ENCODE measurements around the gene CRHR2. TPM values are rescaled to one million over a fixed set of nuclear protein-coding genes. Genes with fewer than 3 reads are reported as not detected.

CRHR2 gene
- total RNA-seq, 2 experiments from 2014 or later: not detected

DNA sequence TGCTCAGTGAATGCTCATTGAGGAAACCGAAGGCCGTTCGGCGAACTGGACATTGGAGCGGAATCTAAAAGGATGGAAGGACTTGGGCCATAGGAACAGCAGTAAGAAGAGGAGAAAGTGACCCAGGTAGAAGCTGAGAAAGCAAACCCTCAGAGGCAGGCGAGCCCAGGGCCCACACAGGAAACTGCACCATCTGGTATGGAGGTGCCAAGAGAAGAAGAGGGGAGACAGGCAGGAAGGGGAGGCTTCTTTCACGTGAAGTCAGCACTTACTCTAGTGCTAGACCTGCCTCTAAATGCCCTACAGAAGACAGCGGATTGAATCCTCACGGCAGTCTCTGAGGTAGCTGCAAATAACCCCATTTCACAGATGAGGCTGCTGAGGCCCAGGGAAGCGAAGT is 10.2 kb upstream of the CRHR2 start:
- TF ChIP-seq, protein P1, sequence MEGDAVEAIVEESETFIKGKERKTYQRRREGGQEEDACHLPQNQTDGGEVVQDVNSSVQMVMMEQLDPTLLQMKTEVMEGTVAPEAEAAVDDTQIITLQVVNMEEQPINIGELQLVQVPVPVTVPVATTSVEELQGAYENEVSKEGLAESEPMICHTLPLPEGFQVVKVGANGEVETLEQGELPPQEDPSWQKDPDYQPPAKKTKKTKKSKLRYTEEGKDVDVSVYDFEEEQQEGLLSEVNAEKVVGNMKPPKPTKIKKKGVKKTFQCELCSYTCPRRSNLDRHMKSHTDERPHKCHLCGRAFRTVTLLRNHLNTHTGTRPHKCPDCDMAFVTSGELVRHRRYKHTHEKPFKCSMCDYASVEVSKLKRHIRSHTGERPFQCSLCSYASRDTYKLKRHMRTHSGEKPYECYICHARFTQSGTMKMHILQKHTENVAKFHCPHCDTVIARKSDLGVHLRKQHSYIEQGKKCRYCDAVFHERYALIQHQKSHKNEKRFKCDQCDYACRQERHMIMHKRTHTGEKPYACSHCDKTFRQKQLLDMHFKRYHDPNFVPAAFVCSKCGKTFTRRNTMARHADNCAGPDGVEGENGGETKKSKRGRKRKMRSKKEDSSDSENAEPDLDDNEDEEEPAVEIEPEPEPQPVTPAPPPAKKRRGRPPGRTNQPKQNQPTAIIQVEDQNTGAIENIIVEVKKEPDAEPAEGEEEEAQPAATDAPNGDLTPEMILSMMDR (IDR thresholded peaks at IDR 0.05): no peak
- Mint-ChIP-seq H3K27ac (no peak overlapping the region), H3K36me3 (ENCODE audit: low read depth) (no peaks in the 10 kb centered on the region), H3K27me3 (peaks cover 5% of the 10 kb centered on the region), H3K9me3 (no peaks in the 10 kb centered on the region), H3K4me3 (no peak overlapping the region), H3K4me1 (ENCODE audit: low read depth) (peaks cover 5% of the 10 kb centered on the region)
- H3K27me3 ChIP-seq (ENCODE audit: control insufficient read depth in 1 of 2, insufficient read depth in 2 of 2, low read length in 2 of 2): no peaks in the 10 kb centered on the region
- H3K36me3 ChIP-seq (ENCODE audit: insufficient read depth, low read length): no peaks in the 10 kb centered on the region
- CTCF ChIA-PET: no interaction called here
- no peaks in the 10 kb centered on the region for H3K9me3 ChIP-seq (ENCODE audit: control insufficient read depth in 1 of 2, insufficient read depth in 1 of 2, low read length in 2 of 2)
- peaks cover 8% of the 10 kb centered on the region for H3K4me1 ChIP-seq (ENCODE audit: insufficient read depth, low read length)
- no peak overlapping the region for H3K27ac ChIP-seq (ENCODE audit: low read depth in 1 of 2, low read length in 2 of 2)
- intact Hi-C loops (cut with DNase I, micrococcal nuclease): no loop called here
- no peak overlapping the region for H3K4me3 ChIP-seq (ENCODE audit: low read length)
- ATAC-seq (ENCODE audit: poor library complexity): no peak
- POLR2A ChIA-PET: no interaction called here
- no peak for DNase-seq

DNA sequence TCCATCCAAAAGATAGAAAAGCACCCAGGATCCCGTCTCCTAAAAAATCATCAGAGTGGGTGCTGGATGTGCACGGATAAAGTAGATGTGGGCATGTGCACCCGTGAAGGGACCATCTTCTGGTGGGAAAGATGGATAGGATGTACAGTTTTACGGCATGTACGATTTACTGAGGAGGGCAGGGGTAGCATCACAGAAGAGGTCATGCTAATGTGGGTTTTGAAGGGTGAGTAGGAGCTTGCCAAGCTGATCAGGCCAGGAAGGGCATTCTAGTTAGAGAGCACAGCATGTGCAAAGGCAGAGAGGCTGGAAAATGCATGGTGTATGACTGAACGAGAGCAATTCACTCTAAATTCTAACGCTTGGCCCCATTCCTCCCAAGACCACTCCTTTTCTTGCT is 7.8 kb upstream of the CRHR2 start:
- ChIA-PET POLR2A (no interaction called here), CTCF (no interaction called here)
- Mint-ChIP-seq H3K36me3 (ENCODE audit: low read depth) (no peaks in the 10 kb centered on the region), H3K9me3 (no peaks in the 10 kb centered on the region), H3K4me1 (ENCODE audit: low read depth) (peaks cover 5% of the 10 kb centered on the region), H3K4me3 (no peak overlapping the region), H3K27me3 (peaks cover 12% of the 10 kb centered on the region), H3K27ac (no peak overlapping the region)
- H3K27ac ChIP-seq (ENCODE audit: low read depth in 1 of 2, low read length in 2 of 2): no peak overlapping the region
- H3K4me3 ChIP-seq (ENCODE audit: low read length): no peak overlapping the region
- DNase-seq (no peak), ATAC-seq (ENCODE audit: poor library complexity) (no peak)
- H3K4me1 ChIP-seq (ENCODE audit: insufficient read depth, low read length): peaks cover 4% of the 10 kb centered on the region
- intact Hi-C loops (cut with DNase I, micrococcal nuclease): no loop called here
- TF ChIP-seq, protein P1 (IDR thresholded peaks at IDR 0.05): no peak
- H3K27me3 ChIP-seq (ENCODE audit: control insufficient read depth in 1 of 2, insufficient read depth in 2 of 2, low read length in 2 of 2): peaks cover 0 to 4% of the 10 kb centered on the region in 2 experiments
- H3K36me3 ChIP-seq (ENCODE audit: insufficient read depth, low read length): no peaks in the 10 kb centered on the region
- no peaks in the 10 kb centered on the region for H3K9me3 ChIP-seq (ENCODE audit: control insufficient read depth in 1 of 2, insufficient read depth in 1 of 2, low read length in 2 of 2)

DNA sequence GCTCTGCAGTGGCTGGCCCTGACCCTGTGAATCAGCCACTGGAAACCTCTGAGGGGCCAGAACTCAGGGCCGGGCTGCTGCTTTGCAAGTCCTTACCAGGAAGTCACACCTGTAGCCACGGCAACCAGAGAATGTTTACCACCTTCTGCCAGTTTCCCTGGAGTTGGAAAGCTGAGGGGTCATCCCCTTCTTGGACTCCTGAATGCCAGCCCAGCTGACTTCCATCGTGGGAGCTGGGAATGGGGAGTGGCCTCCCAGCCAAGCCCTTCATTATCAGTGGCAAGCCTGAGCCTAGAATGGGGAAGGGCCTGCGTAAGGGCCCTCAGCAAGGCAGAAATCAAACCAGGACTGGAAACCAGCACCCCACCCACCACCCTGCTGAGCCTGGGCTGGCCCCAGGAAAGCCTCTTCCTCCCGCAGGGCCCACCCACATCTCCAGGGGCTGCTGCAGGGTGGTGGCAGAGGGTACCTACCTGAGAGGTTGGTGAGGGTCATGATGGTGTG is 6.5 kb upstream of the CRHR2 start:
- TF ChIP-seq, protein P1 (IDR thresholded peaks at IDR 0.05): no peak
- H3K27ac Mint-ChIP-seq: no peak overlapping the region
- peaks cover 5% of the 10 kb centered on the region for H3K4me1 Mint-ChIP-seq (ENCODE audit: low read depth)
- intact Hi-C loops (cut with DNase I, micrococcal nuclease): no loop called here
- ATAC-seq (ENCODE audit: poor library complexity) (no peak), DNase-seq (no peak)
- Histone ChIP-seq H3K27ac (ENCODE audit: low read depth in 1 of 2, low read length in 2 of 2) (no peak overlapping the region), H3K4me1 (ENCODE audit: insufficient read depth, low read length) (peaks cover 4% of the 10 kb centered on the region), H3K36me3 (ENCODE audit: insufficient read depth, low read length) (no peaks in the 10 kb centered on the region), H3K27me3 (ENCODE audit: control insufficient read depth in 1 of 2, insufficient read depth in 2 of 2, low read length in 2 of 2) (peaks cover 1 to 12% of the 10 kb centered on the region in 2 experiments), H3K9me3 (ENCODE audit: control insufficient read depth in 1 of 2, insufficient read depth in 1 of 2, low read length in 2 of 2) (no peaks in the 10 kb centered on the region), H3K4me3 (ENCODE audit: low read length) (no peak overlapping the region)
- H3K9me3 Mint-ChIP-seq: no peaks in the 10 kb centered on the region
- POLR2A ChIA-PET: no interaction called here
- CTCF ChIA-PET: no interaction called here
- H3K36me3 Mint-ChIP-seq (ENCODE audit: low read depth): no peaks in the 10 kb centered on the region
- H3K4me3 Mint-ChIP-seq: no peak overlapping the region
- peaks cover 24% of the 10 kb centered on the region for H3K27me3 Mint-ChIP-seq

Data from CD4-positive, alpha-beta T cell (primary cell).